ENCODE results near the gene UST.
A peak's percentile ranks its signal among the peaks of the same experiment; 100 is the strongest.

Gene UST

DNA sequence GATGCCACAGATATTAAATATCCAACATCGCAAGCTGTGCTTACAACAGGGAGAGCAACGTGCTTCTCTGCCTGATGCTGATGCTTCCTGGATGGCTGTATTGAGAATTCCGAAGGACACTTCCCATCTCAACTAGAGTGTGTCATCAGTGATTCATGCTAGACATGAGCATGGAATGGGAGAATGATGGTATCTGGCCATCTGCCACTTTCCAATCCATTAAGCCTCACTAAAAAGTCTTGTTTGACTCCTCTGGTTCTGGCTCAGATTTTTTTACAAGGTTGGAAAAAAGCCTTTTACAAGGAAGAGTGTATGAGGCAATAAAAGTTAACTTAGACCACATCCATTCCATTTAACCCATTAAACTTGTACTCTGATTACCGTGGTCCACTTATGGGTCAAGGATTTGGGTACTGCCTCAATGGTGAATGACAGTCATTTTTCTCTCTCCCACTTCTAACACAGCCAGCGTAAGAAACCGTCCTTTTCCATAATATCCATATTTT lies 265.3 kb downstream of the UST start:
- Mint-ChIP-seq H3K27me3 (ENCODE audit: low read depth) (peaks cover 16% of the 10 kb centered on the region), H3K4me3 (no peak overlapping the region), H3K36me3 (ENCODE audit: low read depth) (no peaks in the 10 kb centered on the region), H3K27ac (no peak overlapping the region), H3K4me1 (ENCODE audit: low read depth) (no peaks in the 10 kb centered on the region), H3K9me3 (no peaks in the 10 kb centered on the region)
- no peak for DNase-seq (ENCODE audit: low spot score)

DNA sequence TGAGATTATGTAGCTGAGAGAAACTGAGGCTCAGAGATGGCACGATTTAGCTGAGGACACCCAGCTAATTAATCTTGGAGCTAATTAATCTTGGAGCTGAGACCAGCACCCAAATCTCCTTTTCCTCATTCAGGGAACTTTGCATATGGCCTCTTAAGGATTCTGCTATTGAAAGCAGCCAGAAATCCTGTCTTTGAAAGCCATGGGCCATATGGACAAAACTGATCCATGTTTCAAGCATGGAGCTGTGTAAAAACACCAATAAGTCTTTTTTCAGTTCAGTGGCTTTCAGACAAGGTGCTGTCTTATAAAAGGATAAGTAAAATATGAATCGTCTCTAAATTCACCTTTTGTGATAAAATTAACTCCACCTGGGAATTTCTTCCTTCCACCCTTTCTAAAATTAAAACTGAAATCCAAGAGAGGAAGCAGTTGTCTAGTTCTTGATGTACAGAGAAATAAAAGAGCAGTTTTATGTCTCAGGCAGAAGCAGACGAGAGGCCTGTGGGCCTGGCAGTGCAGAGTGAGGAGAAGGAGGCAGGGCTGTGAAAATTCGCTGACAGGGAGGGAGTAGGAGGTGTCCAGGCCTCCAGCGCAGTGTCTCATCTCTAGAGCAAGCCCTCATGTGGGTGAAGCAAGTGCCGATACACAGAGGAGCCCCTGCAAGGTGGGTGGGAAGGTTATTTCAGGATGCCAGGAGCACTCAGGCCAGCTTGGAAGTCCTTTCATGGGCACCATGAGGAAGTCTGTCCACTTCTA lies 266.9 kb downstream of the UST start:
- DNase-seq (ENCODE audit: low spot score): no peak
- H3K36me3 Mint-ChIP-seq (ENCODE audit: low read depth): no peaks in the 10 kb centered on the region
- no peaks in the 10 kb centered on the region for H3K4me1 Mint-ChIP-seq (ENCODE audit: low read depth)
- H3K27me3 Mint-ChIP-seq (ENCODE audit: low read depth): peaks cover 12% of the 10 kb centered on the region
- H3K9me3 Mint-ChIP-seq: no peaks in the 10 kb centered on the region
- no peak overlapping the region for H3K4me3 Mint-ChIP-seq
- no peak overlapping the region for H3K27ac Mint-ChIP-seq

DNA sequence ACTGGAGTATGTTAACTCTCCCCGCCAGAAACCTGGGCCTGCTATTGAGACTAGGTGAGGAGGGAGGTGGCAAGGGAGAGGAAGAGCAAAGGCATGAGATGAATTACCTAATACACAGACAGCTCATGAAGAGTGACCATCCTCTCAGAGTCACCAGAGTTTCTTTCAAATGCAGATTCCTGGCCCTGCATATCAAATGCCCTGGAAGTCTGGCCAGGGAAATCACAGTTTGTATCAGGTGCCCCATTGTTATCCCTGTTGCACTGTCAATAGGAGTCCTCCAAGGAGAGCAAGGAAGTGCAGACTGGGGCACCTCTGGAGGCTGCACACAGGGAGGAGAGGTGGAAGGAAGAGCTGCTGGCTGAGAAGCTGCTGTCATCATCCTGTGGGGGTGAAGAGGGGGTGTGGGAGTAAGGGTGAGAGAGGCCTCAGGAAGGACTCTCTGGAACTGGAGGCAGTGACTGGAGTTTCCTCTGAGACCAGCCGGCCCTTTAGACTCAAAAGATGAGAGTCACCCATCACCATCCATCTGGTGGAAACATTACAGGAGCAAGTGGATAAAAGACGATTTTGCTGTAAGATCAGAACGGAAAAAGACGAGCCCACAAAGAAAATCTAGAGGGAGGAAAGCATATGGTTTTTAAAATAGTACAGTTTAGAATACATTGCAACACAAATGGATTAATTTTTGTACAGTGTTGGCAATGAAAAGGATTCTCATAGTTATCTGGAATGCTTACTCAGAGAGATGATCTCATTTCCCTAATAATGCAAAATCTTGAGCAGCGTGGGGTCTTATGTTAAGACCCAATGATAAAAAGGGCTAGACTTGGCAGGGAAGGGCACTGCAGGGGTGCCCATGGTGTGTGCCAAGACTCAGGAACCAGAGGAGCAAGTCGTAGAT lies 268.1 kb downstream of the UST start:
- Mint-ChIP-seq H3K9me3 (no peaks in the 10 kb centered on the region), H3K4me1 (ENCODE audit: low read depth) (no peaks in the 10 kb centered on the region), H3K27me3 (ENCODE audit: low read depth) (peaks cover 5% of the 10 kb centered on the region), H3K4me3 (no peak overlapping the region), H3K27ac (no peak overlapping the region), H3K36me3 (ENCODE audit: low read depth) (no peaks in the 10 kb centered on the region)
- no peak for DNase-seq (ENCODE audit: low spot score)

DNA sequence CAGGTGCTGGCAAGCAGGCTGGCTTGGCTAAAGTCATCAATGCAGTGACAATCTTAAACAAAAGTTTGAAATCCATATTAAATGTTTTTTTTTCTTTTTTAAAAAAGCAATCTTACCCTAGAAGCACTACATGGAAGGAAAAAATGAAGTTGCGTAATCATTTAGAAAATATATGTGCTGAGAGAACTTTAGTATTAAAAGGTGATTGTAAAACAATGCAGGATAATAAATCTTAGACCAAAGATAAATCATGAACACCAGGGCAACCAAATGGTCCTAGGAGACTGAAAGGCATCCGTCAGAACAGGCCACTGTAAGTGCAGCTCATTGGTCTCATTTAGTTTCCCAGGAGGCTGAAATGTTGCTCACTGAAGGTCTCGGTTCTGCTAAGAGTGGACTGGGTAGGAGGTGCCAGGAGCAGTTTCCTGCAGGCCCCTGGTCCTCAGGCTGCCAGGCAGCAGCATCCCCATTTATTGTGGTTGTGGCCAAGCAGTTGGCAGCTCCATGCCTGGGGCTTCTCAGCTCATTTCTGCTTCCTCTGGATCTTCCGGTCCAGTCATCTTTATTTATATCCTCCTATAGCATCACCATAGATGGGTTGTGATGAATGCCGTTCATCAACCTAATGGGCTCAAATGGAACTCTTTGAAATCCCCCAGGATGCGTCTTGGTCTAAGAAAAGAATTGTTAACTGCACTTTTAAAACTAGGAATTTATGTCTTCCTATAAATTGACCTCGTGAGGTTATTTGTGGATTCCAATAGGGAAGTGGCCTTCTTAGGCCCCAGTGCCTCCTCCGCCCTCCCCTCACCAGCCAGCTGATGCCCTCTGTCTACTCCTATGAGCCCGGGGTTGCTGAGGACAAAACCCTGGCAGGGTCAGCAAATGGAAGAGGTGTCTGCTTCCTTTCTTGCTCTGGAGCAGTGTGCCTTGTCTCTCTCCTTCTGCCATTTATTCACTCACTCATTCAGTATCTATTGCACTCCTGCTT lies 269.0 kb downstream of the UST start:
- no peak for DNase-seq (ENCODE audit: low spot score)
- H3K36me3 Mint-ChIP-seq (ENCODE audit: low read depth): no peaks in the 10 kb centered on the region
- H3K27me3 Mint-ChIP-seq (ENCODE audit: low read depth): peaks cover 5% of the 10 kb centered on the region
- H3K4me3 Mint-ChIP-seq: no peak overlapping the region
- H3K4me1 Mint-ChIP-seq (ENCODE audit: low read depth): no peaks in the 10 kb centered on the region
- H3K9me3 Mint-ChIP-seq: no peaks in the 10 kb centered on the region
- no peak overlapping the region for H3K27ac Mint-ChIP-seq

DNA sequence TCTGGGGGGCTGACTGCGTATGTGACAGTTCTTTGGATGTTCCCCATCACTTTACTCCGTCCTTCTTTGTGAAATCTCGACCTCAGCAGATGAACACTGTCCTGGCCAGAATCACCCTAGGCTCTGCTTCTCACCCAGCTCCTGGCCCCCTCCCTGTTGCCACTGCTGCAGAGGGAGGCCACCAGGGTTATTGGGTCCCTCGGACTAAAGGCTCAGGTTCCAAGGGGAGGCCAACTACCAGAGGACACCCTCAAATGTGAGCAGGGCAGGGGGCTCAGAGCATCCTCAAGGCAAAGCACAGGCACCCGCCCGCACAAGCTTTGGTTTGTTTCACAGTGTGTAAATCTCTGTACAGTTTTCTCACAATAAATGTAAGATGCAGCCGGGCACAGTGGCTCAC lies 269.9 kb downstream of the UST start:
- Mint-ChIP-seq H3K4me1 (ENCODE audit: low read depth) (no peaks in the 10 kb centered on the region), H3K36me3 (ENCODE audit: low read depth) (no peaks in the 10 kb centered on the region), H3K27me3 (ENCODE audit: low read depth) (peaks cover 2% of the 10 kb centered on the region), H3K9me3 (no peaks in the 10 kb centered on the region), H3K4me3 (no peak overlapping the region), H3K27ac (no peak overlapping the region)
- DNase-seq (ENCODE audit: low spot score): no peak

DNA sequence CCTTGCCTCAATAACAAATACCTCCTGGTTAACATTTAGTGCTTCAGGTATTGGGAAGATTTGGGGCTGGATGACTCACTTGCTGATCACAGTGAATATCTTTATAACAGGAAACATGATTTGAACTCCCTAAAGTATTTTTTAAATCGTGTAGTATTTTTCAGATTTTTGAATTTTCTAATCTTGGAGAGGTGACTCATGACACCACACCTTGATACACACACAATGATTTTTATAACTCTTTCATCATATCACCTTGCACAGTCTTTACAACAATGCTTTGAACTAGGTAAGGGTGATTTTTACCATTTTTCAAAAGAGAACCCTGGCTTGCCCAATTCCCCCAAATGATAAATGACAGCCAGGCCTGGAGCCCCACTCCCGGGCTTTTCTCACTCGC lies 273.5 kb downstream of the UST start:
- Mint-ChIP-seq H3K27ac (no peak overlapping the region), H3K9me3 (no peaks in the 10 kb centered on the region), H3K4me1 (ENCODE audit: low read depth) (no peaks in the 10 kb centered on the region), H3K4me3 (no peak overlapping the region), H3K36me3 (ENCODE audit: low read depth) (no peaks in the 10 kb centered on the region), H3K27me3 (ENCODE audit: low read depth) (no peaks in the 10 kb centered on the region)
- no peak for DNase-seq (ENCODE audit: low spot score)

DNA sequence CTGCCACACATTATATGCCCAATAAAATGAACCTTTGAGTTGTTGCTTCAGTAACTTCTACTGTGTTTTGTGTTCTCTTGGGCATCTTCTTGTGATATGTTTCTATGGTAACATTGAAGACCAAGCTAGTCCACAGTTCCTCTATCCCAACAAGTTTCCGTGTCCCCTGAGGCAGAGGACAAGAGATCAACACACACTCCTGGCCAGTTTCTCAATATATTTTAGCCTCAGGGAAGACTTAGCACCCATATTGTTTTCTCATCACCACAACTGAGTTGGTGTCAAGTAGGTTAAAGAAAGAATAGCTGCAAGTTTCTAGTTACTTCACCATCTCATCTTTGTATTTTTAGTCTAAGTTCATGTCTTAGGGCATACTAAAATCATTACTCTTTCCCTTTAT lies 277.5 kb downstream of the UST start:
- Mint-ChIP-seq H3K4me1 (ENCODE audit: low read depth) (peaks cover 8% of the 10 kb centered on the region), H3K4me3 (no peak overlapping the region), H3K27ac (no peak overlapping the region), H3K9me3 (peaks cover 6% of the 10 kb centered on the region), H3K27me3 (ENCODE audit: low read depth) (no peaks in the 10 kb centered on the region), H3K36me3 (ENCODE audit: low read depth) (peaks cover 10% of the 10 kb centered on the region)
- DNase-seq (ENCODE audit: low spot score): no peak

DNA sequence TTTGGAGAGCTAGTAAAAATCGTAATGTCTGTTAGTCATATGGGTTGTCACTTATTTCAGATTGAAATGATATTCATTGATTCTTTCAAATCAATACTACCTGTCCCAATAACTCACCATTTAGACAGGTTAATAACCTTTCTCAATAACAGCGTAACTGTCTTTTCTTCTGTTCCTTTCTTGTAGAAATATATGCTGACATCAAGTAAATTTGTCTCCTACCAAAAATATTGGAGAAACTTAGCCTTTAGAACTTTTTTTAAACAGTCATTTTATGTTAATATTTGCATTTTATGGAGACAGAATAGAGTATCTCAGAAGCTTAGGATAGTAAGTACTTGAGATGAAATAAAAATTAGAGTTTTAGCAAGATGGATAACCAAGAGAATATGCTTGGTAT lies 278.2 kb downstream of the UST start:
- DNase-seq (ENCODE audit: low spot score): no peak
- Mint-ChIP-seq H3K27ac (no peak overlapping the region), H3K27me3 (ENCODE audit: low read depth) (no peaks in the 10 kb centered on the region), H3K4me3 (no peak overlapping the region), H3K4me1 (ENCODE audit: low read depth) (peaks cover 15% of the 10 kb centered on the region), H3K36me3 (ENCODE audit: low read depth) (peaks cover 10% of the 10 kb centered on the region), H3K9me3 (peaks cover 6% of the 10 kb centered on the region)

DNA sequence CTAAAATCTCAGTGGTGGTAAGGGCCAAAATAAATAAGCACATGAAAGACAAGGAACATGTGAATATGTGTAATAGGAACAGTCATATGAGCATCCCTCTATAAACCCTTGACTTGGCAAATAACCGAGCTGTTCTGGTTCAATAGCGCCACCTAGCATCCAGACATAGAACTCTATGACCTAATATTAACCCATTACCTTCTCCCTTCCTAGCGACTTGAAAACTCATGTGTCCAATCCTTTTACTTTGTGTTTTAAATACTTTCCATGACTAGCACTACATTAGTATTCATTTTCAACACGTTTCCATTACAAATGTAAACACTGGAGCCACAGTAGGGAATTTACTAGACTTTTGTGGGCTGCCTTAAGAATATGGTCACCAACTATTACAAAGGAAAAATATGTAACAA lies 279.7 kb downstream of the UST start:
- H3K4me3 Mint-ChIP-seq: no peak overlapping the region
- no peak for DNase-seq (ENCODE audit: low spot score)

DNA sequence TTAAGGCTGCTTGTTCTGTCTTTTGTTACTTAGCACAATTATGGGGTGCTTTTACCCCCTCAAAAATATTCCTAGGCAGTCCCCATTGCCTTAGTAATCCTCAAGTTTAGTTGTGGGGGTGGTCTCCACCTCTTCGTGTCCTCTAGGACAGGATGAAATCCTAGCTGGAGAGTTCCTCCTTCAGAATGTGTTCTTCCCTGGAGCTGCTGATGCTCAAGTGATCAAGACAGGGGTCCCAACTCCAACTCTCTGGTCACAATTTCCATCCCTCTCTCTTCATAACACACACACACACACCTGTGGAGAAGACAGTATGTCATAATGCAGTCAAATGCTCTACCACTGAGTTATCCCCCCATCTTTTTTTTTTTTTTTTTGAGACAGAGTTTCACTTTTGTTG lies 280.7 kb downstream of the UST start:
- Mint-ChIP-seq H3K36me3 (ENCODE audit: low read depth) (peaks cover 10% of the 10 kb centered on the region), H3K27ac (no peak overlapping the region), H3K9me3 (peaks cover 6% of the 10 kb centered on the region), H3K4me1 (ENCODE audit: low read depth) (peaks cover 38% of the 10 kb centered on the region), H3K4me3 (no peak overlapping the region), H3K27me3 (ENCODE audit: low read depth) (no peaks in the 10 kb centered on the region)
- DNase-seq (ENCODE audit: low spot score): no peak

More for the DNA sequence above, 279.7 kb downstream of the UST start:
- Mint-ChIP-seq H3K27me3 (ENCODE audit: low read depth) (no peaks in the 10 kb centered on the region), H3K4me1 (ENCODE audit: low read depth) (peaks cover 29% of the 10 kb centered on the region), H3K9me3 (peaks cover 6% of the 10 kb centered on the region), H3K36me3 (ENCODE audit: low read depth) (peaks cover 10% of the 10 kb centered on the region), H3K27ac (no peak overlapping the region)

DNA sequence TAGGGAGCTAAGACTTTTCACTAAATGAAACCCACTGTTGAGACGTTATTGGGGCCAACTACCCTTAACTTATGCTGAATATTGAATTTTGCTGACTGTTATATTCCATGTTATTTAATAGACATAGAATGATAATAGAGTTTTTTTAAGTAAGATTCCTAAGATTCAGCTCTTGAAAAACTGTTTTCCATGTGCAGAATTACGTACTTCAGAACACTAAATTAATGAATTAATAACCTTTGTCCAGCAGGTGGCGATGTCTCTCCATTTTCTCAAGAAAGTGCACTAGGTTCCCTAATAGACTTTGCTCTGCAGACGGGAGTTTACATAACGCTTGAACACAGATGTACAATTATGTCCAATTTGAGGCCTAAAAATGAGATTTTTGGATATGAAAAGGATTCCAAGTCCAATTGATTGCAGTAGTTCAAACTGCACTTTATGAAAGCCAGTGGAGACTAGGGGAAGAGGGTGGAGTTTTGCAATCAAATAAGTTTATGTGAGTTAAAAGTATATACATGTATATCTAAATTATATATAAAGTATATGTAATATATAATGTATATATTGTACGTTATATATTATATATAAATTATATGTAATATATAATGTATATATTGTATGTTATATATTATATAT lies 282.1 kb downstream of the UST start:
- Mint-ChIP-seq H3K4me3 (peak overlapping the region; percentile 22), H3K27me3 (ENCODE audit: low read depth) (no peaks in the 10 kb centered on the region), H3K9me3 (peaks cover 6% of the 10 kb centered on the region), H3K36me3 (ENCODE audit: low read depth) (peaks cover 10% of the 10 kb centered on the region), H3K27ac (peak overlapping the region; percentile 85), H3K4me1 (ENCODE audit: low read depth) (peaks cover 51% of the 10 kb centered on the region)
- peak; percentile 55 for DNase-seq (ENCODE audit: low spot score)

DNA sequence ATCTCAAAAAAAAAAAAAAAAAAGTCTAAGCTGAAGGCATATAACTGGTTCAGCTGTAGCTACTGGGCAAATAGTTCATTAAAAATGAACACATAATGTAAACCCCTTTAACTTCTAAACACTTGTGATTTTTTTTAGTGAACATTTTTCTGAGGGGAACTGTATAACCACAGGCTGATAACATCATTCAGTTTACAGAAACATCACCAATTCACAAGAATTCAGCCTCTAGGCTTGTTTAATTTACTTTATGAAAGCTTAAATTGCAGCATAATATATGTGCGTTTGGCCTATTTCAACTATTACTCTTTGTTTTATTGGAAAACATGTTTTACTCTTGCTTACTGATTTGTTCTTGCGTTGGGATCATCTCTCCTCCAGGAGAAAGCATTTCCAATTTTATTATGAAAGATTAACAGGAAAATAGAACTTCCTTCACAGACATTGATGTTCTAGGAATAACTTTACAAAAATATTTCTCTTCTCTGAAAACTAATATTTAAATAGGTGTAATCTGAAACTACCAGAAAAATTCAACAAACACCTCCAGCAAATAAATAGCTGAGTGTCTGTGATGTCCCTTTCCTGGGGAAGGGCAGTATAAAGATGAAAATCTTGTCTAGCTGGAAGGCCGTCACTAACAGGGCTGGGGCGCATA lies 284.5 kb downstream of the UST start:
- Mint-ChIP-seq H3K27me3 (ENCODE audit: low read depth) (no peaks in the 10 kb centered on the region), H3K4me1 (ENCODE audit: low read depth) (peaks cover 70% of the 10 kb centered on the region), H3K9me3 (peaks cover 4% of the 10 kb centered on the region), H3K36me3 (ENCODE audit: low read depth) (peaks cover 8% of the 10 kb centered on the region), H3K27ac (peak overlapping the region; percentile 90), H3K4me3 (peak overlapping the region; percentile 78)
- DNase-seq (ENCODE audit: low spot score): no peak

Data from T-helper 2 cell treated with Interferon-gamma antibody and Interleukin-4, amounts not matched to agents 5 μg/mL and 100 μg/mL, for 36 hours (primary cell).